SW 1271 (cell line): ENCODE measurements around the gene GIPC1.
"Not testable (repeated sequence)": the region's sequence is repeated elsewhere in the genome, so short reads cannot be mapped to it uniquely, and the experiment has no call there.

ENCODE experiments used
- DNase-seq, 2 experiments: peaks; one replicate each; lab custom pipeline; 2025; lab: John Stamatoyannopoulos, UW

Gene GIPC1, protein sequence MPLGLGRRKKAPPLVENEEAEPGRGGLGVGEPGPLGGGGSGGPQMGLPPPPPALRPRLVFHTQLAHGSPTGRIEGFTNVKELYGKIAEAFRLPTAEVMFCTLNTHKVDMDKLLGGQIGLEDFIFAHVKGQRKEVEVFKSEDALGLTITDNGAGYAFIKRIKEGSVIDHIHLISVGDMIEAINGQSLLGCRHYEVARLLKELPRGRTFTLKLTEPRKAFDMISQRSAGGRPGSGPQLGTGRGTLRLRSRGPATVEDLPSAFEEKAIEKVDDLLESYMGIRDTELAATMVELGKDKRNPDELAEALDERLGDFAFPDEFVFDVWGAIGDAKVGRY

DNA sequence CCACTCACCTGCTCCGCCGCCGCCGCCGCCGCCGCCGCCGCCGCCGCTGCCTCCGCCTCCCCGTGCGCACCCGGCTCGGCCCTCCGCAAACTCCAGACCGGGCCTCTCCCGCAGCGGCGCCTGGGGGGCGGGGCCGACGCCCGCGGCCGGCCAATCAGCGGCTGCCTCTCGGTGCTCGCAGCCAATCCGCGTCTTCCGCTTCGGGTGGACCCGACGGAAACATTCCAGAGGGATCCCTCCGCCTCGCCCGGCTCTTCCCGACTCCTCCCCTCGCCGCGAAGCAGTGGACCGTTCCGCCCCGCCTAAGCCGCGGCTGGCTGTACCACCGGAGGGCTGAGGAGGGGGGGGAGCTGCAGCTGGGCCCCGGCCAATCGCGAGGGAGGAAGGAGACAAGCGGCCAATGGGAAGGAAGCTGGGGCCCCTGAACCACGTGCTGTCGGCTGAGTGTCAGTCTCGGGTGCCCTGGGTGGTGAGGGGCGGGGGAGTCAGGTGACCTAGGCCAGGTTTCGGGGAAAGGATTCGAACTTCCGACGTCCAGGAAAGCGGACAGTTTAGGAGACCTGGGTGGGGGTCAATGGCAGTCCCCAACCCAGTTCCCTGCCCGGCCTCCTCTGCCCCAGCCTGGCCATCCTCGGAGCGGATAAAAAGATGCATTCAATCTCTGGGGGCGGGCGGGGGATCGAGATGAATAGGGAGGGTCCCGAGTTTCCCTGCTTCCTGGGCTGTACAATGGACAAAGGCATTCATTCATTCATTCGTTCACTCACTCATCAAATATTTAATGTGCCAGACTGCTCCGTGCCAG, at the start of gene GIPC1:
GIPC1 (minus strand) TSS at position 99 of the 805 bp plus-strand sequence. CDS start 13,151 bp downstream, outside the sequence.
- DNase-seq = peak; percentile 91 to 97

DNA sequence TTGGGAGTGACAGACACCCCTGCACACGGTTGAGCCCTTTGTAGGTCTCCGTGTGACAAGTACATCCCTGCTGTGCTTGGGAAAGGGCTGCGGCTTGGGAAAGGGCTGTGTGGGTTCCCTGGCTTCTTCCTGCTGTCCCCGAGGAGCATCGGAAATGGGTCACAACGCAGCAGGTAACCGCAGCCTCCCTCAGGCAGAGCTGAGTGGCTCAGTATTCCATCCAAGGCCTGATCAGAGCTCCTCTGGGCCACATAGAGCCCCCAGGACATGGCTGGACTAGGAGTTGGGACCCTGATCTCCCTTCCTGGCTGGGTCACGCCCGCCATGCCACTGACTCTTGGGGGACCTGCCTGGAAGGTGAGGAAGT, 49.8 kb upstream of the GIPC1 start:
- no peak for DNase-seq

DNA sequence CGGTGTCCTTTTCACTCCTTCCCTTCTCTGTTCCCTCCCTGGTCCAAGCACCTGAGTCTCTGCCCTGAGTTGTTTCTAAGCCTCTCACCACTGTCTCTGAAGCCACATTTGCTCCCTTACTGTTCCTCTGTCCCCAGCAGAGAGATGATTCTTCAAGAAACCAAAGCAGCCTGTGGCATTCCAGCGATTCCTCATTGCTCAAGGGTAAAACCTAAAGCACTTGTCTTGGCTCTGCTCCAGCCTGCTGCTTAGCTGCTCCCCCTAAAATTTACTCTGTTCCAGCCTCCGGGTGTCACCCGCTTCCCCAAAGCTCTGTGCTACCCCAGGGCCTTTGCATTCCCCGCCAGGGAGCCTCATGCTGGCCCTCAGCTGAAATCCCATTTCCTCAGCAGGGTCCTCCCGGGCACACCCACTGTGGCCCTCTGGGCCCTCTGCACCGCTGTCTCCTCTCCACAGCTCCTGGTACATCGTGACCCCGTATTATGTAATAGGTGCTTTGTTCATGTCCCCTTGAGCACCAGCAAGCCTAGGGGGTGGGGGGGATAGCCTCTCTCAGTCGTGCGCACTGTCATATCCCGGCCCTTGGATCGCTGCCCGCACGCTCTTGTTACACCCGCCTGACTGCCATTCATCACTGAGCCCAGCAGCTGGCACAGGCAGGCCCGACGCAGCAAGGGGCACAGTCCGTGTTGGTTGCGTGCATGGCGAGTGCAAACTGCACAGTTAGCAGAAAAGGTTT, 49.2 kb upstream of the GIPC1 start:
- DNase-seq = no peak

DNA sequence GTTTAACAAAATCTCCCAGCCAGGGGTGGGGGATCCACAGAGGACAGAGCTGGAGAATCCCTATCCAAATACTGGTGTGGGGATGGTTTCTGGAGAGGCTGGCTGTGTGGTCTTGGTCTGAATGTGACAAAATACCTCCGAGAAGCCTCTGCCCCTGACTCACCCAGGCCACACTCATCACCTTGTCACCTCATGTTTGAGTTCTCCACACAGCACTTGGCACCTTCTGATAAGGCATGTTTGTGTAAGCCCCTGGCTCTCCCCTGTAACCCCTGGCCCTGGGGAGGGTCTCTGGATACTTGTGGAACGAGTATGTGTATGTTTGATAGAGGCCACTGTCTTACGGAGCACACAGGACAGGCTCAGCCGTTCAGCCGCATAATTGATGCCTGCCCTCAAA, 48.1 kb upstream of the GIPC1 start:
- DNase-seq = no peak

DNA sequence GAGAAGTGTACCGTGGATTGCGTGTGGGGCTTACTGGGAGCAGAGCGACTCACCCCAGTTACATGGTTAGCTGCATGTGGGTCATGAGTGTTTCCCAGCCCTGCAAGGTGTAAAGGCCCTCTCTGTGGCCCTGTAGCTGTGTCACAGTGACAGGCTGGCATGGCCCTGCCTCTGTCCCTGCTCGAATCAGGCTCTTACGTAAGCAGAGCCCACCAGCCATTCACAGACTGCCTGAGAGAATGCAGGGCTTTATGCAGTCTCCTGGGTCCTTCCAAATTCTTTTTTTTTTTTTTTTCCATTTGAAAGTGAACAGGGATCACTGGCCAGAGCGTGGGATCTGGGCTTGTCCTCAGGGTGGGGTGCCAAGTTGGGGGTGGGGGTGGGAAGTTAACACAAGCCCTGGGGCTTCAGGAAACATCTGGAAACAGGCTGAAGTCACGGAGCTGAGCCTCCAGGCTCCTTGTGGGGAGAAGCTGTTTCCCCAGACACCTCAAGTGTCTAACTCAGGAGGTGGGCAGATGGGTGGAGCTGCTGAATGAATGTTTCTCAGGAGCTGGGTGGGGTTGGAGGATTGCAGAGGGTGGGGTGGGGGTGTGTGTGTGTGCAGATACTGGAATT, 46.9 kb upstream of the GIPC1 start:
- peak in 1 of 2 experiments; percentile 7 for DNase-seq

DNA sequence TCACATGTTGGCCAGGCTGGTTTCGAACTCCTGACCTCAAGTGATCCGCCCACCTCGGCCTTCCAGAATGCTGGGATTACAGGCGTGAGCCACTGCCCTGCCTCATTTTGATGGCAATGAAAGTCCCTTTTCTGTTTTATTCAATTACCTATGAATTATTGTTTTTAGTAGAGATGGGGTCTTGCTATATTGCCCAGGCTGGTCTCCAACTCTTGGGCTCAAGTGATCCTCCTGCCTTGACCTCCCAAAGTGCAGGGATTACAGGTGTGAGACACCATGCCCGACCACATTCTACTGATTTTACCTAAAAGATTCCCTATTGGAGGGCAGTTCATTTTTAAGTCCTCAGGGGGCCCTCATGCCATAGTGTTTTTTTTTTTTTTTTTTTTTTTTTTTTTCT, 46.1 kb upstream of the GIPC1 start:
- DNase-seq = not testable (repeated sequence)

DNA sequence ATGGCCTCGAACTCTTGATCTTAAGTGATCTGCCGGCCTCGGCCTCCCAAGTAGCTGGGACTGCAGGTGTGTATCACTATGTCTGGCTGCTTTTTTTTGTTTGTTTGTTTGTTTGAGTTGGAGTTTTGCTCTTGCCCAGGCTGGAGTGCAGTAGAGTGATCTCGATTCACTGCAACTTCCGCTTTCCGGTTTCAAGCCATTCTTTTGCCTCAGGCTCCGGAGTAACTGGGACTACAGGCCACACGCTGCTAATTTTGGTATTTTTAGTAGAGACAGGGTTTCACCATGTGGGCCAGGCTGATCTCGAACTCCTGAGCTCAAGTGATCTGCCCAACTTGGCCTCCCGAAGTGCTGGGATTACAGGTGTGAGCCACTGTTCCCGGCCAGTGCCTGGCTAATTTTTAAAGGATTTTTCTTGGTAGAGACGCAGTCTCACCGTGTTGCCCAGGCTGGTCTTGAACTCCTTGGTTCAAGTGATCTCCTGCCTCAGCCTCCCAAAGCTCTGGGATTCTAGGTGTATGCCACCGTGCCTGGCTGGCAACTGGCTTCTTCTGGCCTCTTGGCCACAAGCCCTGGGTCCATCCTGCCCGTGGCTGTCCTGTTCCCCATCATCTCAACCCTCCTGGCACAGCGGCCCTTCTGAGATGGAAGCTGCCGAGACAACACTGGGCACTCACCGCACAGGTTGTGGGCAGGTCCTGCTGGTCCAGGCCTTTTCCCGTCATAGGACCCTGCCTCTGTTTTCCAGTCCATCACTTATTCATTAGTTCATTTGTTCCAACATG, 45.0 kb upstream of the GIPC1 start:
- no peak for DNase-seq

DNA sequence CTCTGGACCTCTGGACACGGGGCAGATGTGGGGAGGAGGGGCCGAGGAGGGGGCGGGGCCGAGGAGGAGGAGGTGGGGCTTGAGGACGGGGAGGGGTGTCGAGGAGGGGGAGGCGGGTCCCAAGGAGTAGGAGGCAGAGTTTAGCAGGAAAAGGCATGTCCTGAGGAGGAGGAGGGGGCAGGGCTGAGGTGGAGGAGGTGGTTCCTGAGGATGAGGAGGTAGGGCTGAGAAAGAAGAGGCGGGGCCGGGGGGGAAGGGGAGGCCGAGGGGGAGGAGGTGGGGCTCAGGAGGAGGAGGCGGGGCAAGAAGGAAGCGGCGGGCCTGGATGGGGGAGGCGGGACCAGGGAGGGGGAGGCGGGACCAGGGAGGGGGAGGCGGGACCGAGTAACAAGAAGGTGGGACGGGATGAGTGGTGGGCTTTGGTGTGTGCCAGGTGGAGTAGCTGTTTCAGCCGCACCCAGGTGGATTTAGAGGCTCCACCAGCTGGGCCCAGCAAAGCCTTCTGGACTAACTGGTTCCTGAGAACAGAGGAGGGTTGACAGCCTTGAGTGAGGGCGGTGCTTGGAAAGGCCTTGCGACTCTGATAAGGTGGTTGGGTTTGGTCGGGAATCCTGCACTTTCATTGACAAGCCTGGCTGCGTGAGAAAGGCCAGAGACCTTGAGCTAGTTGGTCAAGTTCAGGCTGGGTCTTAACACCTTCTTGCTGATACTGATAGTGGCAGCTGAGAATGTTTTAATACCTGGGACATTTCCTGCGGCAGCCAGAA, 41.2 kb upstream of the GIPC1 start:
- peak; percentile 42 to 48 for DNase-seq

DNA sequence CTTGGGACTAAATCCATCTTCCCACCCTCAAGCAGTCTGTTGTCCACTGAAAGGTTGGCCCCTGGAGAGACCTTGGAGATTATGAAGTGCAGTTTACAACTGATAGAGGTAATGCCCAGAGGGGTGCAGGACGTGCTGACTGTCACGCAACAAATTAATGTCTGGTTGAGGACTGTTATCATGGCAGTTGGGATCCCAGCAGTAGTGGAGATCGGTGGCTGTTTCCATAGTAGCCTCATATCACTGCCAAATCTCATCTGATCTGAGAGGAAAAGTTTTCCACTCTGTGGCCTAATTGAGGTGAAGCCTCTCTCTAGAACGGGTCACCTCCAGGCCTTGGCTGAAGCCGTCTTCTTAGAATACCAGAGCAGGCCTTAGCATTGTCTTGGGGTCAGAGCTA, 37.5 kb upstream of the GIPC1 start:
- no peak for DNase-seq

DNA sequence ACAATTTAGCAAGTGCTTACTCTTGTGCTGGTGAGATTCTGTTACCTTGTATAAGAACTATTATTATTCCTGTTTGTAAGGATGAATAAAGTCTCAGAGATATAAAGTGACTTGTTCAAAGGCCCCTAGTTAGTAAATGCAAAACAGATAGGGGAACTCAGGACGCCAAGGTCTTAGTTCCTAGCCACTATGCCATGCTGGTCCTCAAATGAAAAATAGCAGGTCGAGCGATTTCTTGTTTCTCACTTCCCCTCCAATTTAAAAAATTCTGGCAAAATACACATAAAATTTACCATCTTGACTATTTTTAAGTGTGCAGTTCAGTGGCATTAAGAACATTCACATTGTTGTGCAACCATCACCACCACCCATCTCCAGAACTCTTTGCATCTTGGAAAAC, 34.6 kb upstream of the GIPC1 start:
- no peak for DNase-seq

DNA sequence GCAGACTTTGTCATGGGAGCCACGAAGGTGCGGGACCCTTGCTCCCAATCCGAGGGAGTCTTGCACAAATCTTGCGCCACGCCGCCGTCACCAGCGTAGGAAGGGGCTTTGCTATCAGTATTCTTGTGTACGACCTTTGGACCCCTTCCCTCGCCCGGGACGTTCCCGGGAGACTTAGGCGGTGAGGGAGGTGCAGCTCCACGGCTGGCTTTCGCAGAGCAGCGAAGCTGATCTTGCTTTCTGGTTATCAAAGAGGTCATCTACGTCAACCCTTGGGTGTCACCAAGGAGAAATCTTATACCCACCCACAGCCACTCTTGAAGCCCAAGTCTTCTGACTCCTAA, 34.0 kb upstream of the GIPC1 start:
- peak in 1 of 2 experiments; percentile 29 for DNase-seq

DNA sequence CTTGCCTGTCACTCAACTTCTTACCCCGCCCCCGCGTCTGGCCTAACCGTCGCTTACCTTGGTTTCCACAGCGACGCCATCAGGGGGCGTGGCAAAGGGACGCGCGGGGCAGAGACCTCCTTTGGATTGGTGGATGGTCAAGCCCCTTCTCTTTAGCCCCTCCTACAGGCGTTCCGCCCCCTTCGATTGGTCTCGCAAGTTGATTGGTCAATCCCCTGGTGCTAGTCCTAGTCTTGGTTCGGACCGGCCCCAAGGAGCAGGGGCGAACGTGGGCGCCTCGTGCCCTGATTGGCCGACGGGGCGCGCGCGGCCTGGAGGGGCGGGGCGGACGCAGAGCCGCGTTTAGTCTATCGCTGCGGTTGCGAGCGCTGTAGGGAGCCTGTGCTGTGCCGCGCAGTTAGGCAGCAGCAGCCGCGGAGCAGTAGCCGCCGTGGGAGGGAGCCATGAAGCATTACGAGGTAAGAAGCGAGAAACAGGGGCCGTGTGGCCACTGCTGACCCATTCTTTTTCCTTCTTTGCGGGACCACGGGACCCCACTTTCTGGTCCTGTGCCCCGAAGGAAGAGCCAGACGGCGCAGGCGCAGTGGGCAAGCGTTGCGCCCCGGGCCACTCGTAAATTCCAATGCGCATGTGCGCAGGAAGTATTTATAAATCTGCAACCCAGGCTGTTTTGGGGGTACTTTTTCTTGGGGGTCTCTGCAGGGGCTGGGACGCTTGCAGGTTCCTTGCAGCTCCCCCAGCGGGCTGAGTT, 33.5 kb upstream of the GIPC1 start, which contains the start of gene TECR:
TECR (plus strand) TSS at position 341 of the 751 bp plus-strand sequence; CDS start at position 444, 103 bp downstream.
- DNase-seq = peak; percentile 97 to 99

DNA sequence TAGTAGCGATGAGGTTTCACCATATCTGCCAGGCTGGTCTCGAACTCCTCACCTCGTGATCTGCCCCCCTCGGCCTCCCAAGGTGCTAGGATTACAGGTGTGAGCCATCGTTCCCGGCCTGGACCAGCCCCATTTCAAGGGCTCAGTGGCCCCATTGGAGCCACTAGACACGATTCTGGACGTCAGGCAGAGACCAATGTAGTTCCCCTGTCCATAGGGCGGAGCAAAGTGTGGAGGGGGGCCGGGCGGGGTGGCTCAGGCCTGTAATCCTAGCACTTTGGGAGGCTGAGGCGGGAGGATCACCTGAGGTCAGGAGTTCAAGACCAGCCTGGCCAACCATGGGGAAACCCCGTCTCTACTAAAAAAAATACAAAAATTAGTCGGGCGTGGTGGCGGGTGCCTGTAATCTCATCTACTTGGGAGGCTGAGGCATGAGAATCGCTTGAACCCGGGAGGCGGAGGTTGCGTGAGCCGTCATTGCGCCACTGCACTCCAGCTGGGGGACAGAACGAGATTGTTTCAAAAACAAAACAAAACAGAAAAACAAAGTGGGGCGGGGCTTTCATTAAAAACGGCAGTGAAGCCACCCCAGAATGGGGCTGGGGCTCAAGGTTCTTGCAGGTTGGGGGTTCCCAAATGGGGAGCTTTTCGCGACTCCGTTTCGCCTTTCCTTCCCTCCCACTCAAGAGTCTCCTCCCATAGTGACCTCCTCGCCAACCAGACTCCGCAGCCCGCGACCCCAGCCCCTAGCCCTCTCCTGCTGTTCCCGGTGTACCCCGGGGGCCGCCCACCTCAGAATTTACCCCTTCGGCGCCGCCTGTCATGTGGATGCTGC, 32.7 kb upstream of the GIPC1 start:
- DNase-seq = no peak

DNA sequence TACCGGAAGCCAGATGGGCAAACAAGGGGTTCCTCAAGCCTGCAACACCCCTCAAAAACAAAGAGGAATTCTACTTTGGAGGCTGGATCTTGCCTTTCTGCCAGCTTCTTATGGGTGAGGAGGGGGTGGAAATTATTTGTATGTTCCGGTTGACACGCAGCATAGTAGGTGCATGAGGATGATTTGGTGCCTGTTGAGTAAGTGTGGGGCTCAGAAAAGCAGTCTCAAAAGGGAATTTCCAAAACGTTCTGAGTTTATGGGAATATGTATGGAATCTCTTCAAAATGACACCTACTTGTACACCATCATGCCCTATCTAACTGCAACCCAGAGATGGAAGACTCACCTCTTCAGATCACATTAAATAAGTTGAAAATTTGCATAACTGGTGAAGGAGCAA, 30.5 kb upstream of the GIPC1 start:
- no peak for DNase-seq

DNA sequence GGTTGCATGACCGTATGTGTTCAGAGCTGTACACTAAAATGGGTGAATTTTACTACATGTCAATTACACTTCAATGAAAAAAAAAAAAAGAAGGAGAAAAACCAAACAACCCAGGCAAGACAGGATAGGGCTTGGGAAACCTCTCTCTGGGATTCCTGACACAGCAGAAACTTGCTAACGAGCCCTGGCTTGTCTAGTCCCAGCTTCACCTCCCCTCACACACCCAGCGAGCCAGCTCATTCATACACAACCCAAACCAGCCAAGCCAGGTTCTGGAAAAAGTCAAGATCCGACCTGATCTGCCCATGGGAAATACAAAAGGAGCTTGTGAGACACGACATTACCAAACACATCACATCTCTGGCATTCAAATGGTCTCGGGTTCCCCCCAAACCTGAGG, 29.8 kb upstream of the GIPC1 start:
- no peak for DNase-seq

DNA sequence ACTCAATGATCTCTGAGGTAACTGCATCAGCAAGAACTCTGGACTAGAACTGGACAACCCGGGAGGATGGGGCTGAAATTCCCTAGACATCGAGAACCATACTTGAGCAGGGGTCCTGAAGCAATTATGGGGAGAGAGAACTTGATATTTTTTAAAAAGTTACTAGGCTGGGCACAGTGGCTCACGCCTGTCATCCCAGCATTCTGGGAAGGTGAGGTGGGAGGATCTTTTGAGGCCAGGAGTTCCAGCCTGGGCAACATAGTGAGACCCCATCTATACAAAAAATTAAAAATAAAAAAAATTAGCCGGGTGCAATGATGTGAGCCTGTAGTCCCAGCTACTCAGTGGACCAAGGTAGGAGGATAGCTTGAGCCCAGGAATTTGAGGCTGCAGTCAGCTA, 24.6 kb upstream of the GIPC1 start:
- no peak for DNase-seq

DNA sequence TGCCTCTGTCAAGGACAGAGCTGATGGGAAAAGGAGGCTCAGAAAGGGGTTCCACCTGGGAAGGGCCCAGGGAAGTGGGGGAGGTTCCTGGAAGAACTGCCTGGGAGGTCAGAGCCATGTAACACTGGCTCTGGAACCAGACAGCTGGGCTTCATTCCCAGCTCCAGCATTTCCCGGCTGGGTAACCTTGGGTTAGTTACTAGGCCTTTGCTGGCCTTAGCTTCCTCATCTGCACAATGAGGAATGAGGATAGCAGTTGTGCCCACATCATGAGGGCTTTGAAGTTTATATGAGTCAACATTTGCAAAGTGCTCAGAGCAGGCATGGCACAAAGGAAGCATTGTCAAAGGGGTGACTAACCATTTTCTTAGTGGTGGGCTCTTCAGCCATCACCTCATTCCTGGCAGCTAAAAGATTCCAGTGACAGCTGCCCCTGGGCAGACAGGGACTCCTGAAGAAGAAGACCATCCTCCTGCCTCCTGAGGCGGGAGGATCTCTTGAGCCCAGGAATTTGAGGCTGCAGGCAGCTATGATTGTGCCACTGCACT, 24.0 kb upstream of the GIPC1 start:
- peak; percentile 70 to 72 for DNase-seq

DNA sequence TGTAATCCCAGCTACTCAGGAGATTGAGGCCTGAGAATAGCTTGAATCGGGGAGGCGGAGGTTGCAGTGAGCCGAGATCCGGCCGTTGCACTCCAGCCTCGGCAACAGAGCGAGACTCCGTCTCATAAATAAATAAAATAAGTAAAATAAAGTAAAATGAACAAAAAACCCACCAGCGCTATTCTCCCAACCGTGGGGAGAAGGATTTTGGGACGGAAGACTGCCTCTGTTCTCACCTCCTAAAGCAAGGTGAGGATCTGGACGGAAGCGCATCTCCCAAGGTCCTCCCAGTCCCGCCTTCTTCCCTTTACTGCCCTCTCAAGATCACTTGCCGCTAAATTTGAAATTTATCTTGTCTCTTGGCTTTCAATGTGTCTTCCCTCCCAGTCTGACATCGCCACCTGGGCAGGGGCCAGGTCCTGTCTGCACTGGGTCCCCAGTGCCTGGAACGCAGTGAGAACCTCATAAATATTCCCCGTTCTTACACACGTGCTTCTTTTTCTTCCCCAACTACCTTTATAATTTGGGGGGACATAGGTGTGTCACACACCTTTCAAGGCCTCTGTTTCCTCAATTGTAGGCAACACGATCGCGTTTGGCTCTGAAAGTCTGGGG, 23.4 kb upstream of the GIPC1 start:
- no peak for DNase-seq
